ENCODE data around the gene FGF4.

The FGF4 gene

DNA sequence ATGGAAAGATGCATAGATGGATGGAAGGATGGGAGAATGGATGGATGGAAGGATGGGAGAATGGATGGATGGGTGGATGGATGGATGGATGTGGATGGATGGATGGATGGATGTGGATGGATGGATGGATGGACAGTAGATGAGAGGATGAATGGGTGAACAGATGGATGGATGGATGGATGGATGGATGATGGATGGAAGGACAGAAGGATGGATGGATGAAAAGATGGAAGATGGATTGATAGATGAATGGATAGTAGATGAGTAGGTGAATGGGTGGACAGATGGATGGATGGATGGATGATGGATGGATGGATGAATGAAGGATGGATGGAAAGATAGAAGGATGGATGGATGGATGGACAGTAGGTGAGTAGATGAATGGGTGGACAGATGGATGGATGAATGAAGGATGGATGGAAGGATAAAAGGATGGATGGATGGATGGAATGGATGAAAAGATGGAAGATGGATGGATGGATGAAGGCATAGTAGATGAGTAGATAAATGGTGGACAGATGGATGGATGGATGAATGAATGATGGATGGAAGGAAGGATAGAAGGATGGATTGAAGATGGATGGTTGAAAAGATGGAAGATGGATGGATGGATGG is 28.6 kb upstream of the FGF4 start:
- Mint-ChIP-seq H3K4me3 (no peak overlapping the region), H3K27ac (no peak overlapping the region), H3K36me3 (ENCODE audit: low read depth) (no peaks in the 10 kb centered on the region), H3K4me1 (peaks cover 8% of the 10 kb centered on the region), H3K27me3 (ENCODE audit: low read depth, poor library complexity) (peaks cover 14% of the 10 kb centered on the region), H3K9me3 (no peaks in the 10 kb centered on the region)
- no peak for TF ChIP-seq CTCF (IDR thresholded peaks at IDR 0.05)
- DNase-seq, result no peak

DNA sequence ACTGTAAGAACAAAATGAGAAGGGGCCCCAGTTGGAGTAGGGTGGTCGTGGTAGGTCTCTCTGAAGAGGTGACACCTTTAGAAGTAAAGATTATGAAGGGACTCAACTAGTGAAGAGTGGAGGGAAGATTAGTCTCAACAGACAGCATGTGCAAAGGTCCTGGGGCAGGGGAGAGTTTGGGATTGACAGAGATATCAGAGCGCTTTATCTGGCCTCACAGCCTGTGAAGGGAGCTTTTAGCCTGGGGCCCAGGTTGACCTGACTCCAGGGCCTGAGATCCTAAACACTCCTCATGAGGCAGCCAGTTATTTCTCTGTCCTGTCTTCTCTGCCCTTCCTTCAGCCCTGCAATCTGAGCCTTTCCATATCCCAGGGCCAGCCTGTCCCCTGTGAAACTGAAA is 27.9 kb upstream of the FGF4 start:
- H3K36me3 Mint-ChIP-seq (ENCODE audit: low read depth), result no peaks in the 10 kb centered on the region
- no peak for DNase-seq
- H3K9me3 Mint-ChIP-seq, result no peaks in the 10 kb centered on the region
- no peak overlapping the region for H3K4me3 Mint-ChIP-seq
- H3K27me3 Mint-ChIP-seq (ENCODE audit: low read depth, poor library complexity), result peaks cover 11% of the 10 kb centered on the region
- H3K27ac Mint-ChIP-seq, result no peak overlapping the region
- no peak for TF ChIP-seq CTCF (IDR thresholded peaks at IDR 0.05)
- peaks cover 1% of the 10 kb centered on the region for H3K4me1 Mint-ChIP-seq

- Mint-ChIP-seq H3K4me3 (no peak overlapping the region), H3K9me3 (no peaks in the 10 kb centered on the region), H3K27ac (no peak overlapping the region), H3K4me1 (no peaks in the 10 kb centered on the region), H3K36me3 (ENCODE audit: low read depth) (no peaks in the 10 kb centered on the region), H3K27me3 (ENCODE audit: low read depth, poor library complexity) (peaks cover 11% of the 10 kb centered on the region)
- TF ChIP-seq CTCF (IDR thresholded peaks at IDR 0.05), result no peak
- no peak for DNase-seq
Observed at GRCh38 chr11:69802590-69802989, 27.4 kb upstream of the FGF4 start.

DNA sequence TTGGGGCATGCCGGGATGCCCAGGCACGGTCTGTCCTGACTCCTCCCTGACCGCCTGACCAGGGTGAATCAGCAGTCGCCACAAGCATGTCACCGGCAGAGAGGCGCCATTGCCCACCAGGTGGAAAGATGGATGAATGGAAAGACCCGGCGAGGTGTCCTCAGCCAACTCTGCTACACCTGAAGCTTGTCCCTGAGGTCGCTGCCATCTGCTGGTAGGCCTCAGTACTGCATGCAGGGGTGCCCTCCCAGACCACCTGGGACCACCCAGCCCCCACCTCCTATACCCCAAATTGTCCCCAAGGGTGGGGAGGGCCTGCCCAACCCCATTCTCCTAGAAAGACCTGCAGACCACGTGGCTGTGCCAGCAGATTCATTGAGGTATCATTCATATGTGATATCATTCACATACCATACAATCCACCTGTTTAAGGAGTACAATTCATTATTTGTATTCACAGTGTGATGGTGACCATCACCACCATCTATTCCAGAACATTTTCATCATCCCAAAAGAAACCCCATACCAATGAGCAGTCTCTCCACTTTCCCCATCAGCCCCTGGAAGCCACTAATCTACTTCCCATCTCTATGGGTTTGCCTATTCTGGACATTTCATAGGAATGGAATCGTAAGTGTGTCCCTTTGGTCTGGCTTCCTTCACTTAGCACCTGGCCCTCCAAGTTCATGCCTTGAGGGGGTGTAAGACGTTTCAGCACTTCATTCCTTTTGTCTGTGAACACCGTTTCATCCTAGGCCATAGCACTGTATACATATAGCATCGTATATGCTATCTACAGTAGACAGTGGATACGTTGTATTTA is 26.6 kb upstream of the FGF4 start:
- Mint-ChIP-seq H3K9me3 (no peaks in the 10 kb centered on the region), H3K36me3 (ENCODE audit: low read depth) (no peaks in the 10 kb centered on the region), H3K27me3 (ENCODE audit: low read depth, poor library complexity) (peaks cover 13% of the 10 kb centered on the region), H3K27ac (no peak overlapping the region), H3K4me3 (no peak overlapping the region), H3K4me1 (no peaks in the 10 kb centered on the region)
- TF ChIP-seq CTCF (IDR thresholded peaks at IDR 0.05), result peak; percentile 91
- DNase-seq, result peak; percentile 85

GRCh38 chr11:69800278-69800677 is 25.1 kb upstream of the FGF4 start:
- no peak for TF ChIP-seq CTCF (IDR thresholded peaks at IDR 0.05)
- no peaks in the 10 kb centered on the region for H3K9me3 Mint-ChIP-seq
- DNase-seq, result no peak
- H3K27me3 Mint-ChIP-seq (ENCODE audit: low read depth, poor library complexity), result peaks cover 13% of the 10 kb centered on the region
- H3K4me1 Mint-ChIP-seq, result peaks cover 5% of the 10 kb centered on the region
- no peak overlapping the region for H3K27ac Mint-ChIP-seq
- H3K36me3 Mint-ChIP-seq (ENCODE audit: low read depth), result no peaks in the 10 kb centered on the region
- H3K4me3 Mint-ChIP-seq, result no peak overlapping the region

DNA sequence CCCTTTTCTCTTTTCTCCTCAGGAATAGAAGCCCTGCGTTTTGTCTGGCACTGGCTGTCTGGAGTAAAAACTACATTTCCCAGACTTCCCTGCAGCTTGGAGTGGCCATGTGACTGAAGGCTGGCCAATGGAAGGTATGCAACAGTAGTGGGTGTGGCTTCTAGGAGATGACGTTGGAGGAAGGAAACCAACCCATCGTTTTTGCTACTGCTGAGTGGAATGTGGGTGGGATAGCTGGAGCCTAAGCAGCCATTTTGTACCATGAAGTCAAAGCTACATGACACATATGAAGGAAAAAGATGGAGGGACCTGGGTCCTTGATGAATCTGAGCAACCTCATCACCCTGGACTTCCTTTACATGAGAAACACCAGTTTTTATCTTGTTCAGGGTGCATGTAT is 24.4 kb upstream of the FGF4 start:
- Mint-ChIP-seq H3K9me3 (no peaks in the 10 kb centered on the region), H3K4me3 (no peak overlapping the region), H3K27me3 (ENCODE audit: low read depth, poor library complexity) (peaks cover 16% of the 10 kb centered on the region), H3K4me1 (peaks cover 5% of the 10 kb centered on the region), H3K27ac (no peak overlapping the region), H3K36me3 (ENCODE audit: low read depth) (no peaks in the 10 kb centered on the region)
- DNase-seq, result no peak
- no peak for TF ChIP-seq CTCF (IDR thresholded peaks at IDR 0.05)

Data from nephron progenitor cell (in vitro differentiated cells).